RWPE1 (cell line): ENCODE measurements around the gene VEGFC.
A peak's percentile ranks its signal among the peaks of the same experiment; 100 is the strongest.

Experiments used
- CTCF ChIA-PET: fragments of 350-600 bp; sonication (Branson Sonifier 250); formaldehyde crosslinking; extraction: SDS; loops from one replicate; lab custom pipeline; 2021; lab: Yijun Ruan, JAX
- POLR2A ChIA-PET: fragments of 400-600 bp; formaldehyde crosslinking; extraction: SDS; loops from one replicate; lab custom pipeline; 2020; ENCODE audit warnings: antibody characterized with exemption; ENCODE audit not compliant: low non-redundant PET; lab: Yijun Ruan, JAX
- DNase-seq: peaks from one replicate; pipeline ENCODE4 v3.0.0; 2012; ENCODE audit warnings: low spot score
- H3K27ac ChIP-seq: fragments of 450-650 bp; 2 replicates; pipeline ENCODE4 v1.5.1; 2017
- CTCF ChIP-seq: fragments of 450-650 bp; conservative IDR thresholded peaks from 2 replicates; pipeline ENCODE4 v1.5.1; 2017; ENCODE audit warnings: low read depth, mild to moderate bottlenecking

The VEGFC gene

GRCh38 chr4:176761872-176762271, 30.9 kb downstream of the VEGFC start:
- POLR2A ChIA-PET, result no interaction called here
- no peak overlapping the region for H3K27ac ChIP-seq
- CTCF ChIA-PET, result no interaction called here
- no peak for DNase-seq
- TF ChIP-seq CTCF, result no peak

- ChIA-PET CTCF (interaction anchor here (0.6 kb wide), 1 partner anchor 249 kb away, joined by 3 read pairs; no protein-coding TSS in a partner anchor), POLR2A (no interaction called here)
- TF ChIP-seq CTCF, result no peak
- H3K27ac ChIP-seq, result no peak overlapping the region
- no peak for DNase-seq
These were observed 32.3 kb downstream of the VEGFC start for GRCh38 chr4:176760471-176760870.

GRCh38 chr4:176758731-176759130, 34.0 kb downstream of the VEGFC start:
- H3K27ac ChIP-seq, result no peak overlapping the region
- TF ChIP-seq CTCF, result no peak
- ChIA-PET CTCF (interaction anchor here (0.6 kb wide), 1 partner anchor 1636 kb away, joined by 5 read pairs; no protein-coding TSS in a partner anchor), POLR2A (no interaction called here)
- no peak for DNase-seq

GRCh38 chr4:176758323-176758722, 34.4 kb downstream of the VEGFC start:
- no peak overlapping the region for H3K27ac ChIP-seq
- no peak for TF ChIP-seq CTCF
- DNase-seq, result no peak
- ChIA-PET POLR2A (no interaction called here), CTCF (interaction anchor here (0.6 kb wide), 1 partner anchor 1636 kb away, joined by 5 read pairs; no protein-coding TSS in a partner anchor)

GRCh38 chr4:176755613-176756012, 37.1 kb downstream of the VEGFC start:
- no peak overlapping the region for H3K27ac ChIP-seq
- ChIA-PET POLR2A (no interaction called here), CTCF (no interaction called here)
- no peak for TF ChIP-seq CTCF
- peak; percentile 21 for DNase-seq

GRCh38 chr4:176755001-176755400, 37.7 kb downstream of the VEGFC start:
- no peak for DNase-seq
- ChIA-PET CTCF (no interaction called here), POLR2A (no interaction called here)
- no peak for TF ChIP-seq CTCF
- no peak overlapping the region for H3K27ac ChIP-seq
